ENCODE measurements around the gene DLG2. TPM values are rescaled to one million over a fixed set of nuclear protein-coding genes. Genes with fewer than 3 reads are reported as not detected.

DLG2 gene
- total and polyA plus RNA-seq, 2 of the 8 experiments (the other 6 are each of a cell fraction or from before 2014, with no cell fraction given), result 1.7 to 14.3 TPM

DNA sequence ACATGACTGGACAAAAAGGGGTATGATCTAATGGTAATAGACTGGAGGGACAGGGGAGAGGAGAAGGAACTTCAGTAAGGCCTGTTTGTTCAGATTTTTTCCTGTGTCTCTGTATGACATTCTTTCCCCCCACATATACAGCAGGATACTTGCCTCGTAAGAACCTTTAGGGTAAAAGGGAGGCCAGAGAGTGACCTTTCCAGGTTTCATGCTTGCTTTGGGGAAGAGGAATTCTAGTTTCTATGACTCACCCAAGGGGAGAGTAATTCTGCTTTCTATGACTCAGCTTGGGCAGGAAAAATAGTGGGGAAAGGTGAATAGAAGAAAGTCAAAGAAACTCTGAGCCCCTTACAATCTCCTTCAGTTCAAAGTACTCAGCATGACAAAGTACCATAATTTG, 457.0 kb downstream of the DLG2 start:
- FAIRE-seq, result peak; percentile 7
- Histone ChIP-seq H3K79me2 (ENCODE audit: control insufficient read depth in 1 of 2, insufficient read depth in 2 of 2, low read length in 2 of 2) (no peaks in the 10 kb centered on the region), H4K91ac (replicated peaks; ENCODE audit: insufficient read length, low read length) (no peak overlapping the region), H3K4me1 (replicated peaks in 1 of 4; ENCODE audit: control insufficient read depth in 3 of 4, insufficient read depth in 4 of 4, low read length in 3 of 4) (peaks cover 2 to 11% (median 6%) of the 10 kb centered on the region in 4 experiments; a peak in 5 of 7 replicates), H3K4me3 (ENCODE audit: extremely low read depth in 1 of 4, insufficient read depth in 2 of 4, low read depth in 3 of 4, low read length in 4 of 4) (no peak overlapping the region), H3K79me1 (ENCODE audit: low read depth, low read length) (no peaks in the 10 kb centered on the region), H3K23ac (ENCODE audit: insufficient read length) (no peak overlapping the region), H2BK15ac (ENCODE audit: low read length) (no peak overlapping the region), H4K20me1 (replicated peaks in 1 of 2; ENCODE audit: control insufficient read depth in 1 of 2, insufficient read depth in 2 of 2, low read length in 2 of 2) (no peaks in the 10 kb centered on the region), H3K23me2 (ENCODE audit: low read depth, low read length) (no peaks in the 10 kb centered on the region), H3K36me3 (ENCODE audit: control insufficient read depth in 2 of 4, insufficient read depth in 4 of 4, low read length in 3 of 4) (no peaks in the 10 kb centered on the region), H2BK5ac (ENCODE audit: low read depth, low read length) (no peak overlapping the region), H2BK12ac (ENCODE audit: low read depth, low read length) (no peak overlapping the region), H3K56ac (replicated peaks; ENCODE audit: insufficient read length, low read depth, low read length) (no peak overlapping the region), H3K27ac (ENCODE audit: low read depth, low read length) (peak overlapping the region; percentile 34; the same call in 1 of the 2 replicates), H2AK5ac (ENCODE audit: low read depth, low read length) (no peak overlapping the region), H4K8ac (ENCODE audit: extremely low read depth, insufficient read depth, low read length) (no peak overlapping the region), H3K18ac (ENCODE audit: extremely low read depth, low read length) (no peak overlapping the region), H2AFZ (ENCODE audit: low read length) (peak overlapping the region; percentile 35; the same call in 1 of the 2 replicates), H3K4me2 (ENCODE audit: insufficient read depth in 1 of 2, low read depth in 2 of 2, low read length in 2 of 2) (peak overlapping the region; percentile 10 to 40; a peak in 1 of 4 replicates), H3K14ac (ENCODE audit: insufficient read length) (no peak overlapping the region), H3K9ac (replicated peaks in 1 of 4; ENCODE audit: extremely low read depth in 1 of 4, low read depth in 3 of 4, low read length in 3 of 4) (no peak overlapping the region), H2BK120ac (replicated peaks; ENCODE audit: low read depth, low read length) (no peak overlapping the region), H4K5ac (ENCODE audit: insufficient read length, low read depth, low read length) (no peak overlapping the region), H2BK20ac (ENCODE audit: low read length) (no peak overlapping the region), H3K9me3 (ENCODE audit: insufficient read depth in 2 of 2, low read depth in 1 of 2, low read length in 1 of 2) (no peaks in the 10 kb centered on the region), H3K27me3 (replicated peaks in 1 of 4; ENCODE audit: control insufficient read depth in 3 of 4, extremely low read depth in 1 of 4, insufficient read depth in 3 of 4, low read length in 3 of 4) (no peaks in the 10 kb centered on the region), H3K4ac (replicated peaks; ENCODE audit: insufficient read length, low read depth, low read length) (no peak overlapping the region)
- ChIA-PET CTCF (ENCODE audit: partially characterized antibody) (no interaction called here), POLR2A (ENCODE audit: partially characterized antibody) (interaction anchor here (0.5 kb wide), 1 partner anchor 12 kb away, joined by 3 read pairs; no protein-coding TSS in a partner anchor)
- WGBS, 2 experiments (ENCODE audit: extremely low coverage in 1 of 2, insufficient coverage in 1 of 2, insufficient read length in 1 of 2, insufficient replicate concordance in 2 of 2, low coverage in 1 of 2, low lambda C conversion rate in 2 of 2, missing lambda C conversion rate in 1 of 2), result 31% methylated on average over 1 of the region's 1 CpG; no CpG with 5 or more reads in 1 of the 2 experiments
- peak in 1 of 2 experiments; percentile 13 for DNase-seq (ENCODE audit: low read depth in 1 of 2, low spot score in 2 of 2)
- TF ChIP-seq EGR1 (IDR thresholded peaks at IDR 0.05; ENCODE audit: borderline replicate concordance, low read depth, low read length) (no peak), RAD21 (IDR thresholded peaks at IDR 0.05 in 1 of 2, conservative IDR thresholded peaks at IDR 0.05 in 1 of 2; ENCODE audit: low read depth in 2 of 2, low read length in 2 of 2) (no peak), CEBPB (IDR thresholded peaks at IDR 0.05; ENCODE audit: low read depth, low read length) (no peak), SIN3A (conservative IDR thresholded peaks at IDR 0.05 in 1 of 2, IDR thresholded peaks at IDR 0.05 in 1 of 2; ENCODE audit: low read depth in 1 of 2, low read length in 2 of 2) (no peak), JUN (IDR thresholded peaks at IDR 0.05; ENCODE audit: low read depth, low read length) (peak; percentile 60; the same call in 1 of the 2 replicates), POLR2AphosphoS5 (IDR thresholded peaks at IDR 0.05; ENCODE audit: low read depth, low read length) (no peak), YY1 (IDR thresholded peaks at IDR 0.05; ENCODE audit: low read depth, low read length) (no peak), TAF7 (optimal IDR thresholded peaks at IDR 0.05; ENCODE audit: borderline replicate concordance, low read depth, low read length) (no peak), CREB1 (IDR thresholded peaks at IDR 0.05) (no peak), SP2 (IDR thresholded peaks at IDR 0.05; ENCODE audit: low read length) (no peak), CHD2 (IDR thresholded peaks at IDR 0.05; ENCODE audit: low read length) (no peak), CBX5 (IDR thresholded peaks at IDR 0.05; ENCODE audit: low read depth, low read length) (no peak), RBBP5 (IDR thresholded peaks at IDR 0.05; ENCODE audit: borderline replicate concordance, low read depth, low read length) (no peak), MAX (IDR thresholded peaks at IDR 0.05) (no peak)
